GM12878 (cell line): ENCODE data around the gene PSMB5. TPM values are rescaled to one million over a fixed set of nuclear protein-coding genes. Genes with fewer than 3 reads are reported as not detected.

Experiments
- ATAC-seq: fragments of 200-7000 bp; cut with Tn5 transposase; 3 replicates; pipeline ENCODE4 v1.9.1; 2020; ENCODE audit warnings: mild to moderate bottlenecking, moderate library complexity
- BruUV-seq: library from RNA; stranded (reverse); fragments of 400-500 nt; replicated peaks from 2 replicates; lab custom pipeline; 2021; lab: Mats Ljungman, UMichigan
- CTCF ChIA-PET: fragments of 300-600 bp; sonication (Branson Sonifier 250); formaldehyde crosslinking; extraction: SDS; loops from one replicate; lab custom pipeline; 2021; ENCODE audit warnings: inconsistent platforms; lab: Yijun Ruan, JAX
- POLR2A ChIA-PET: fragments of 350-600 bp; formaldehyde crosslinking; extraction: SDS; loops from one replicate; lab custom pipeline; 2021; ENCODE audit warnings: inconsistent platforms; lab: Charles Lee
- RAD21 ChIA-PET: fragments of 300-600 bp; sonication (Branson Sonifier 250); formaldehyde crosslinking; loops from one replicate; lab custom pipeline; 2023; ENCODE audit warnings: antibody characterized with exemption; ENCODE audit not compliant: unreplicated experiment; lab: Charles Lee
- SMC1A ChIA-PET: fragments of 300-600 bp; sonication (Branson Sonifier 250); formaldehyde crosslinking; loops from one replicate; lab custom pipeline; 2023; ENCODE audit not compliant: unreplicated experiment, uncharacterized antibody; lab: Charles Lee
- DNase-seq: peaks from one replicate; pipeline ENCODE4 v3.0.0-alpha.2; 2011; ENCODE audit warnings: low read depth, low spot score
- FAIRE-seq: peaks from 3 replicates; lab custom pipeline; 2011; peaks lifted over from hg19 to GRCh38; lab: Jason Lieb, UNC
- H2AFZ ChIP-seq: 2 replicates; pipeline ENCODE4 v1.6.0; 2011; ENCODE audit warnings: low read depth, low read length, control low read depth; ENCODE audit not compliant: control insufficient read depth
- H3K27ac ChIP-seq: 2 replicates; pipeline ENCODE4 v1.5.1; 2011; ENCODE audit warnings: control low read depth; ENCODE audit not compliant: control insufficient read depth, insufficient read depth
- H3K27me3 ChIP-seq, 2 experiments: replicated peaks in 1 of 2; 2 replicates each; pipeline versions ENCODE4 v1.6.0 to v1.6.1; 2011; ENCODE audit warnings: low read length in 1 of 2; ENCODE audit not compliant: control insufficient read depth in 2 of 2, insufficient read depth in 2 of 2
- H3K36me3 ChIP-seq, 2 experiments: 2 replicates each; pipeline ENCODE4 v1.5.1; 2011; ENCODE audit warnings: low read length in 1 of 2; ENCODE audit not compliant: control insufficient read depth in 2 of 2, insufficient read depth in 2 of 2
- H3K4me1 ChIP-seq: 2 replicates; pipeline ENCODE4 v1.6.1; 2011; ENCODE audit warnings: mild to moderate bottlenecking, low read length, moderate library complexity, mixed read lengths; ENCODE audit not compliant: control insufficient read depth, insufficient read depth
- H3K4me2 ChIP-seq: 2 replicates; pipeline ENCODE4 v1.6.0; 2011; ENCODE audit warnings: control low read depth; ENCODE audit not compliant: control insufficient read depth, insufficient read depth
- H3K4me3 ChIP-seq: fragments of 200-600 bp; sonication (generic); 2 replicates; pipeline ENCODE4 v1.5.1; 2016
- H3K79me2 ChIP-seq: 2 replicates; pipeline ENCODE4 v1.6.0; 2011; ENCODE audit warnings: low read length; ENCODE audit not compliant: control insufficient read depth, insufficient read depth
- H3K9ac ChIP-seq: 2 replicates; pipeline ENCODE4 v1.8.0; 2011; ENCODE audit warnings: low read length, control low read depth, mixed read lengths; ENCODE audit not compliant: control insufficient read depth, insufficient read depth
- H3K9me3 ChIP-seq: replicated peaks from 3 replicates; pipeline ENCODE4 v1.5.1; 2011; ENCODE audit warnings: mild to moderate bottlenecking, low read length; ENCODE audit not compliant: control insufficient read depth, insufficient read depth
- H4K20me1 ChIP-seq: 2 replicates; pipeline ENCODE4 v1.6.0; 2011; ENCODE audit not compliant: control insufficient read depth, insufficient read depth
- CTCF ChIP-seq, 3 experiments: IDR thresholded peaks in 2 of 3; conservative IDR thresholded peaks in 1 of 3; 2 replicates each; pipeline ENCODE4 v1.5.1; 2011; ENCODE audit warnings: low read depth in 3 of 3, low read length in 3 of 3, mild to moderate bottlenecking in 3 of 3, control low read depth in 2 of 3, moderate library complexity in 2 of 3, inconsistent platforms in 1 of 3, mixed read lengths in 1 of 3; ENCODE audit not compliant: control insufficient read depth in 2 of 3, insufficient read depth in 1 of 3; ENCODE audit errors: extremely low read depth in 1 of 3
- EGR1 ChIP-seq, 2 experiments: IDR thresholded peaks; 1 replicate in 1 of 2; 2 replicates in 1 of 2; pipeline ENCODE4 v1.6.1; 2011 to 2012; ENCODE audit warnings: low read depth in 2 of 2, low read length in 2 of 2, borderline replicate concordance in 1 of 2, mild to moderate bottlenecking in 1 of 2, moderate library complexity in 1 of 2
- POLR2AphosphoS2 ChIP-seq: IDR thresholded peaks from 2 replicates; pipeline ENCODE4 v1.6.1; 2011; ENCODE audit warnings: low read depth, mild to moderate bottlenecking, low read length, improper control_type of control experiment, moderate library complexity
- RAD21 ChIP-seq: IDR thresholded peaks from 2 replicates; pipeline ENCODE4 v1.6.1; 2011; ENCODE audit warnings: mild to moderate bottlenecking, low read depth, low read length, moderate library complexity; ENCODE audit not compliant: insufficient read depth
- SMC3 ChIP-seq: IDR thresholded peaks from 2 replicates; pipeline ENCODE4 v1.6.1; 2011; ENCODE audit warnings: low read length, improper control_type of control experiment, borderline replicate concordance
- TCF3 ChIP-seq: IDR thresholded peaks from 2 replicates; pipeline ENCODE4 v1.6.1; 2012; ENCODE audit warnings: low read depth, mild to moderate bottlenecking, low read length, borderline replicate concordance; ENCODE audit not compliant: insufficient read depth
- YY1 ChIP-seq: IDR thresholded peaks from 2 replicates; pipeline ENCODE4 v1.6.1; 2011; ENCODE audit warnings: low read depth, mild to moderate bottlenecking, low read length
- WGBS: methylation state at CpG from one replicate; pipeline ENCODE4 v1.1.6; 2016; ENCODE audit warnings: low lambda C conversion rate; ENCODE audit not compliant: insufficient replicate concordance, insufficient coverage; ENCODE audit errors: missing lambda C conversion rate; 5-methylcytosine and 5-hydroxymethylcytosine counted together
- in situ Hi-C: fragments of 300-500 bp; cut with MboI; formaldehyde crosslinking; loops from 9 replicates; pipeline ENCODE4 v1.14.3; 2018; ENCODE audit warnings: mixed read lengths
- intact Hi-C: fragments of 100-400 bp; cut with micrococcal nuclease; formaldehyde crosslinking; loops from one replicate; pipeline ENCODE4 v1.14.2; 2022; ENCODE audit not compliant: unreplicated experiment
- polyA plus RNA-seq, 11 experiments: library from polyadenylated mRNA; depleted of rRNA in 4 of 11; unstranded in 6 of 11; stranded (reverse) in 5 of 11; fragments of >200 nt; fragmentation: Nextera tagmentation in 4 of 11; fragmentation: Illumina TruSeq in 1 of 11; extraction: Ambion mirVana in 4 of 11; extraction: Trizol in 1 of 11; gene quantifications; 1 replicate in 1 of 11; 2 replicates in 10 of 11; pipeline versions ENCODE4 v1.2.1 to v1.2.3, GENCODE V29; 2011 to 2016; ENCODE audit warnings: inconsistent platforms in 2 of 11, missing spikeins in 2 of 11, low read depth in 1 of 11
- total RNA-seq, 4 experiments: library from RNA; depleted of rRNA in 3 of 4; stranded (reverse); fragments of >200 nt in 3 of 4; fragmentation: Illumina TruSeq in 1 of 4; extraction: Trizol in 1 of 4; gene quantifications; 2 replicates each; pipeline versions ENCODE4 v1.2.1 to v1.2.3, GENCODE V29; 2013 to 2021

Gene PSMB5
- total and polyA plus RNA-seq, 10 of the 15 experiments (the other 5 are each of a cell fraction or from before 2014, with no cell fraction given), result 84.5 to 802 (median 144) TPM

DNA sequence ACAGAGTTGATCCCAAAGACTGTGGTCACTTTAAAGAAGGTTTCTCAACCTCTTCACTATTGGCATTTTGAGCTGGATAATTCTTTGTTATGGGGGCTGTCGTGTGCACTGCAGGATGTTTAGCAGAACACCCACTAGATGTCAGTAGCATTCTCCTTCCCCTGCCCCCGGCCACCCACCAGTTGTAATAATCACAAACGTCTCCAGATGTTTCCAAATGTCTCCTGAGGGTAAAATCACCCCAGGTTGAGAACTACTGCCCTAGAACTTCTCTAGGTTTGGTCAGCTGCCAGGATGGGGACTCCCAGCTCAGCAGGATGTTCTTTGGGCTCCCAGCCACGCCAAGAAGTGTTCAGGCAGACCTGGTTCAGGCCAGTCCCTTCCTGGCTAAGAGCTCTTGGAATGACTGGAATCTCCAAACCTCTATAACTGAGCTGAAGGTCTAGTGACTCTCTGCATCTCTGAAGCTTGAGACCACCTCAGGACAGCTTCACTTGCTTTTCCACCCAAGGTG lies 39.9 kb downstream of the PSMB5 start:
- ChIA-PET POLR2A (interaction anchor here (0.6 to 3.2 kb wide), 17 partner anchors 8 to 613 kb away, joined by 3 to 29 read pairs (median 4); no protein-coding TSS in a partner anchor), SMC1A (interaction anchor here (0.6 to 6.9 kb wide), 23 partner anchors 9 to 173 kb away, joined by 3 to 77 read pairs (median 5); partner anchors contain the start of genes ACIN1, AJUBA, C14orf119 and CDH24), CTCF (interaction anchor here (0.6 to 25.0 kb wide), 38 partner anchors 9 to 792 kb away, joined by 3 to 853 read pairs (median 8); partner anchors contain the start of genes ACIN1, AJUBA, C14orf119 and CDH24), RAD21 (interaction anchor here (0.7 to 7.5 kb wide), 19 partner anchors 9 to 424 kb away, joined by 3 to 166 read pairs (median 5); partner anchors contain the start of genes CDH24, PRMT5, PSMB5 and RBM23)
- FAIRE-seq (no peak), ATAC-seq (peak; percentile 94), DNase-seq (no peak)
- Histone ChIP-seq H3K4me1 (no peaks in the 10 kb centered on the region), H3K79me2 (no peaks in the 10 kb centered on the region), H3K27ac (no peak overlapping the region), H3K4me3 (no peak overlapping the region), H3K36me3 (no peaks in the 10 kb centered on the region), H2AFZ (peak overlapping the region; percentile 47), H3K4me2 (no peak overlapping the region), H4K20me1 (no peaks in the 10 kb centered on the region)
- WGBS, result 0% methylated on average over 4 of the region's 4 CpGs
- intact Hi-C loops, result loop anchor here (1.0 kb wide), 2 partner anchors 59 to 63 kb away; no protein-coding TSS in a partner anchor
- BruUV-seq, result no TSS peak
- TF ChIP-seq RAD21 (peak; percentile 64), POLR2AphosphoS2 (no peak), EGR1 (IDR thresholded peaks at IDR 0.05; ENCODE audit: borderline replicate concordance in 1 of 2, low read depth in 2 of 2, low read length in 2 of 2) (peak in 1 of 2 experiments; percentile 35; a peak in 1 of 3 replicates), YY1 (0 out of 2 replicates have a peak, but pooled peaks have one; percentile 35), SMC3 (peak; percentile 72; the same call in 1 of the 2 replicates), TCF3 (no peak), CTCF (IDR thresholded peaks at IDR 0.05 in 2 of 3, conservative IDR thresholded peaks at IDR 0.05 in 1 of 3; ENCODE audit: control insufficient read depth in 2 of 3, extremely low read depth in 1 of 3, insufficient read depth in 1 of 3, low read depth in 3 of 3, low read length in 3 of 3) (peak; percentile 65 to 75 (median 67))
- TF ChIP-seq, all 136 proteins: peak for 5
- no peak overlapping the region for H3K9ac ChIP-seq
- in situ Hi-C loops, result loop anchor here (5.0 kb wide), 1 partner anchor 57 kb away; no protein-coding TSS in a partner anchor
- no peaks in the 10 kb centered on the region for H3K9me3 ChIP-seq
- no peaks in the 10 kb centered on the region for H3K27me3 ChIP-seq
